Measurements from ENCODE around the gene FOXP1.
"Not testable (repeated sequence)": the region's sequence is repeated elsewhere in the genome, so short reads cannot be mapped to it uniquely, and the experiment has no call there.

The FOXP1 gene

GRCh38 chr3:71002298-71002697, 581.2 kb downstream of the FOXP1 start:
- in situ Hi-C loops (cut with MboI; ENCODE audit: low sequenced_read_pairs): no loop called here

- in situ Hi-C loops (cut with MboI; ENCODE audit: low sequenced_read_pairs): no loop called here
Observed at GRCh38 chr3:71001303-71001830, 582.2 kb downstream of the FOXP1 start.

GRCh38 chr3:71000483-71000882, 583.0 kb downstream of the FOXP1 start:
- in situ Hi-C loops (cut with MboI; ENCODE audit: low sequenced_read_pairs): no loop called here

- in situ Hi-C loops (cut with MboI; ENCODE audit: low sequenced_read_pairs): no loop called here
Observed at GRCh38 chr3:70999730-71000129, 583.8 kb downstream of the FOXP1 start.

- in situ Hi-C loops (cut with MboI; ENCODE audit: low sequenced_read_pairs): no loop called here
Observed at GRCh38 chr3:70996082-70996481, 587.4 kb downstream of the FOXP1 start.

GRCh38 chr3:70994644-70995043, 588.9 kb downstream of the FOXP1 start:
- in situ Hi-C loops (cut with MboI; ENCODE audit: low sequenced_read_pairs): no loop called here

- in situ Hi-C loops (cut with MboI; ENCODE audit: low sequenced_read_pairs): no loop called here
Observed at GRCh38 chr3:70992562-70993204, 590.8 kb downstream of the FOXP1 start.

- in situ Hi-C loops (cut with MboI; ENCODE audit: low sequenced_read_pairs): no loop called here
Observed at GRCh38 chr3:70992131-70992530, 591.4 kb downstream of the FOXP1 start.

GRCh38 chr3:70990723-70991122, 592.8 kb downstream of the FOXP1 start:
- in situ Hi-C loops (cut with MboI; ENCODE audit: low sequenced_read_pairs): no loop called here

- in situ Hi-C loops (cut with MboI; ENCODE audit: low sequenced_read_pairs): no loop called here
Observed at GRCh38 chr3:70990185-70990584, 593.3 kb downstream of the FOXP1 start.

GRCh38 chr3:70989174-70989573, 594.4 kb downstream of the FOXP1 start:
- in situ Hi-C loops (cut with MboI; ENCODE audit: low sequenced_read_pairs): no loop called here

GRCh38 chr3:70988111-70988510, 595.4 kb downstream of the FOXP1 start:
- in situ Hi-C loops (cut with MboI; ENCODE audit: low sequenced_read_pairs): no loop called here

- in situ Hi-C loops (cut with MboI; ENCODE audit: low sequenced_read_pairs): no loop called here
Observed at GRCh38 chr3:70985572-70985971, 598.0 kb downstream of the FOXP1 start.

GRCh38 chr3:70984776-70985482, 598.6 kb downstream of the FOXP1 start:
- in situ Hi-C loops (cut with MboI; ENCODE audit: low sequenced_read_pairs): no loop called here

- in situ Hi-C loops (cut with MboI; ENCODE audit: low sequenced_read_pairs): no loop called here
Observed at GRCh38 chr3:70982700-70983140, 600.8 kb downstream of the FOXP1 start.

- in situ Hi-C loops (cut with MboI; ENCODE audit: low sequenced_read_pairs): no loop called here
Observed at GRCh38 chr3:70982284-70982683, 601.2 kb downstream of the FOXP1 start.

- in situ Hi-C loops (cut with MboI; ENCODE audit: low sequenced_read_pairs): no loop called here
Observed at GRCh38 chr3:70981231-70981880, 602.2 kb downstream of the FOXP1 start.

- in situ Hi-C loops (cut with MboI; ENCODE audit: low sequenced_read_pairs): no loop called here
Observed at GRCh38 chr3:70980646-70981170, 602.8 kb downstream of the FOXP1 start.

- in situ Hi-C loops (cut with MboI; ENCODE audit: low sequenced_read_pairs): no loop called here
Observed at GRCh38 chr3:70979983-70980645, 603.4 kb downstream of the FOXP1 start.

GRCh38 chr3:70977712-70978111, 605.8 kb downstream of the FOXP1 start:
- in situ Hi-C loops (cut with MboI; ENCODE audit: low sequenced_read_pairs): no loop called here

GRCh38 chr3:70975981-70976380, 607.5 kb downstream of the FOXP1 start:
- in situ Hi-C loops (cut with MboI; ENCODE audit: low sequenced_read_pairs): not testable (repeated sequence)
